ENCODE results near the gene IGFBP2.

IGFBP2 gene

GRCh38 chr2:216710551-216711301 is 77.5 kb downstream of the IGFBP2 start:
- DNase-seq (ENCODE audit: low read depth): peak; percentile 61

GRCh38 chr2:216711348-216711747 is 78.1 kb downstream of the IGFBP2 start:
- no peak for DNase-seq (ENCODE audit: low read depth)

- peak; percentile 95 for DNase-seq (ENCODE audit: low read depth)
These were observed 80.6 kb downstream of the IGFBP2 start for GRCh38 chr2:216713691-216714336.

Measured in EH (cell line).